ENCODE results near the gene GPBP1. TPM values are rescaled to one million over a fixed set of nuclear protein-coding genes. Genes with fewer than 3 reads are reported as not detected.
"Not testable (repeated sequence)": the region's sequence is repeated elsewhere in the genome, so short reads cannot be mapped to it uniquely, and the experiment has no call there.

Gene GPBP1
- total RNA-seq, 6 donors from 2014 or later = 50.0 to 131 (median 55.3) TPM

GRCh38 chr5:57190593-57190992 is 16.7 kb downstream of the GPBP1 start:
- WGBS, 2 donors = 85 to 96% methylated on average over 2 of the region's 2 CpGs
- Histone ChIP-seq H3K27me3 (no peaks in the 10 kb centered on the region), H3K4me3 (no peak overlapping the region), H3K9me3 (no peaks in the 10 kb centered on the region), H3K27ac (no peak overlapping the region), H3K36me3 (peaks cover 0 to 19% (median 4%) of the 10 kb centered on the region in 4 donors), H3K4me1 (peaks cover 38 to 58% (median 52%) of the 10 kb centered on the region in 4 donors)
- TF ChIP-seq EP300 (IDR thresholded peaks at IDR 0.05) = no peak
- TF ChIP-seq POLR2AphosphoS5 (IDR thresholded peaks at IDR 0.05) = no peak
- no peak for ATAC-seq (ENCODE audit: low FRiP score in 2 of 2)
- DNase-seq = no peak

GRCh38 chr5:57191163-57191562 is 17.3 kb downstream of the GPBP1 start:
- no peaks in the 10 kb centered on the region for H3K9me3 ChIP-seq
- H3K27me3 ChIP-seq = no peaks in the 10 kb centered on the region
- H3K4me1 ChIP-seq = peaks cover 32 to 52% (median 47%) of the 10 kb centered on the region in 4 donors
- no peak overlapping the region for H3K4me3 ChIP-seq
- ATAC-seq (ENCODE audit: low FRiP score in 2 of 2) (no peak), DNase-seq (no peak)
- TF ChIP-seq EP300 (IDR thresholded peaks at IDR 0.05) = no peak
- H3K36me3 ChIP-seq = peaks cover 0 to 19% (median 4%) of the 10 kb centered on the region in 4 donors
- H3K27ac ChIP-seq = no peak overlapping the region
- 93 to 97% methylated on average over 5 of the region's 5 CpGs for WGBS, 2 donors

DNA sequence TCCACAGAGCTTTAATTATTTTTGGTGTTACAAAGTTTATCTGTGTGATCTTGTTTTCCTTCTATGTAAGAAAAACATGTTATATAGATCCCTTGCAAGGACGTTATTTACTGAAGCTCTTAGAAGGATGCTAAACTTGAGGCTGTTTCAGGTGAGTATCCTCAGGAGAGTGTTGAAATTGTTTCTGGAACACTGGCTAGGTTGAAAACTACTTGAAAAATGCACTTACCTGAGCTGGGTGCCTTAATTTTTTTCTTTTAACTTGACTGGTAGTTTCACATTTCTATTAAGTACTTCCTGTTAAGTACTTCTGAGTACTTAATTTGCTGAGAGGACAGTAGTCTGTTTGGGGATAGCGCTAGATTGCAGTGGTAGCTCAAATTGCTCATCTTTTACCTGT is 18.1 kb downstream of the GPBP1 start:
- no peak overlapping the region for H3K27ac ChIP-seq
- no peaks in the 10 kb centered on the region for H3K27me3 ChIP-seq
- ATAC-seq (ENCODE audit: low FRiP score in 2 of 2) (no peak), DNase-seq (no peak)
- no peak overlapping the region for H3K4me3 ChIP-seq
- peaks cover 0 to 19% (median 7%) of the 10 kb centered on the region in 4 donors for H3K36me3 ChIP-seq
- WGBS, 2 donors = 70 to 76% methylated on average over 2 of the region's 2 CpGs
- no peaks in the 10 kb centered on the region for H3K9me3 ChIP-seq
- TF ChIP-seq POLR2A (IDR thresholded peaks at IDR 0.05) = no peak
- TF ChIP-seq, protein P1, sequence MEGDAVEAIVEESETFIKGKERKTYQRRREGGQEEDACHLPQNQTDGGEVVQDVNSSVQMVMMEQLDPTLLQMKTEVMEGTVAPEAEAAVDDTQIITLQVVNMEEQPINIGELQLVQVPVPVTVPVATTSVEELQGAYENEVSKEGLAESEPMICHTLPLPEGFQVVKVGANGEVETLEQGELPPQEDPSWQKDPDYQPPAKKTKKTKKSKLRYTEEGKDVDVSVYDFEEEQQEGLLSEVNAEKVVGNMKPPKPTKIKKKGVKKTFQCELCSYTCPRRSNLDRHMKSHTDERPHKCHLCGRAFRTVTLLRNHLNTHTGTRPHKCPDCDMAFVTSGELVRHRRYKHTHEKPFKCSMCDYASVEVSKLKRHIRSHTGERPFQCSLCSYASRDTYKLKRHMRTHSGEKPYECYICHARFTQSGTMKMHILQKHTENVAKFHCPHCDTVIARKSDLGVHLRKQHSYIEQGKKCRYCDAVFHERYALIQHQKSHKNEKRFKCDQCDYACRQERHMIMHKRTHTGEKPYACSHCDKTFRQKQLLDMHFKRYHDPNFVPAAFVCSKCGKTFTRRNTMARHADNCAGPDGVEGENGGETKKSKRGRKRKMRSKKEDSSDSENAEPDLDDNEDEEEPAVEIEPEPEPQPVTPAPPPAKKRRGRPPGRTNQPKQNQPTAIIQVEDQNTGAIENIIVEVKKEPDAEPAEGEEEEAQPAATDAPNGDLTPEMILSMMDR (IDR thresholded peaks at IDR 0.05) = no peak
- no peak for TF ChIP-seq POLR2AphosphoS5 (IDR thresholded peaks at IDR 0.05)
- TF ChIP-seq EP300 (IDR thresholded peaks at IDR 0.05) = no peak
- peaks cover 24 to 44% (median 40%) of the 10 kb centered on the region in 4 donors for H3K4me1 ChIP-seq

DNA sequence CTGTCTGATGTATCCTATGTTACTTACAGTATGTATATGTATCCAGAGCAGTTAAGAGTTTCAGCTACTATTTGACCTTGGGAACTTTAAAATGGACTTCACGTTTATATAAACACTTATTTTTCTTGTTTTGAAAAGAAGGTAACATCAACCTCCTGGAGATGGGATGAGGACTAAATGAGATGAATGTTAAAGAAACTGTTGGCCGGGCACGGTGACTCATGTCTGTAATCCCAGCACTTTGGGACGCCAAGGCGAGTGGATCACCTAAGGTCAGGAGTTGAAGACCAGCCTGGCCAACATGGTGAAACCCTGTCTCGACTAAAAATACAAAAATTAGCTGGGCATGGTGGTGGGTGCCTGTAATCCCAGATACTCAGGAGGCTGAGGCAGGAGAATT is 19.0 kb downstream of the GPBP1 start:
- ATAC-seq (ENCODE audit: low FRiP score in 2 of 2); H3K9me3 ChIP-seq; H3K4me3 ChIP-seq; H3K27ac ChIP-seq; DNase-seq; H3K27me3 ChIP-seq: not testable (repeated sequence)
- 91% methylated on average over 6 of the region's 6 CpGs for WGBS, 2 donors
- peaks cover 0 to 19% (median 7%) of the 10 kb centered on the region in 4 donors for H3K36me3 ChIP-seq
- peaks cover 18 to 35% (median 31%) of the 10 kb centered on the region in 4 donors for H3K4me1 ChIP-seq

GRCh38 chr5:57193757-57194413 is 20.0 kb downstream of the GPBP1 start:
- no peak for ATAC-seq (ENCODE audit: low FRiP score in 2 of 2)
- H3K27ac ChIP-seq = no peak overlapping the region
- WGBS, 2 donors = 85 to 92% methylated on average over 3 of the region's 3 CpGs
- no peak for DNase-seq
- H3K9me3 ChIP-seq = no peaks in the 10 kb centered on the region
- H3K27me3 ChIP-seq = no peaks in the 10 kb centered on the region
- peaks cover 0 to 19% (median 7%) of the 10 kb centered on the region in 4 donors for H3K36me3 ChIP-seq
- peaks cover 9 to 26% (median 22%) of the 10 kb centered on the region in 4 donors for H3K4me1 ChIP-seq
- TF ChIP-seq POLR2A (IDR thresholded peaks at IDR 0.05) (no peak), POLR2AphosphoS5 (IDR thresholded peaks at IDR 0.05) (no peak), EP300 (IDR thresholded peaks at IDR 0.05) (no peak)
- TF ChIP-seq, protein P1 (IDR thresholded peaks at IDR 0.05) = no peak
- no peak overlapping the region for H3K4me3 ChIP-seq

DNA sequence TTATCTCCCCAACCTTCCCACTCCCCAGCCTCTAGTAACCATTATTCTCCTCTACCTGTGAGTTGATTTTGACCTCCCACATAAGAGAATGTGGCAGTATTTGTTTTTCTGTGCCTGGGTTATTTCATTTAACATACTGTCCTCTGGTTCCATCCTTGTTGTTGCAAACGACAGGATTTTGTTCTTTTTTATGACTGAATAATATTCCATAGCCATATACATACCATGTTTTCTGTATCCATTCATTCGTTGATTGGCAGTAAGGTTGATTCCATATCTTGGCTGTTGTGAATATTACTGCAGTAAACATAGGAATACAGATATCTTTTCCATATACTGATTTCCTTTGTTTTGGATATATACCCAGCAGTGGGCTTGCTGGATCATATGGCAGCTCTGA is 20.8 kb downstream of the GPBP1 start:
- ATAC-seq (ENCODE audit: low FRiP score in 2 of 2) (no peak), DNase-seq (no peak)
- H3K36me3 ChIP-seq = peaks cover 0 to 19% (median 5%) of the 10 kb centered on the region in 4 donors
- 99 to 100% methylated on average over 2 of the region's 2 CpGs for whole genome bisulfite sequencing, 2 donors
- H3K4me3 ChIP-seq = no peak overlapping the region
- no peak overlapping the region for H3K27ac ChIP-seq
- peaks cover 14 to 24% (median 22%) of the 10 kb centered on the region in 4 donors for H3K4me1 ChIP-seq
- H3K9me3 ChIP-seq = no peaks in the 10 kb centered on the region
- TF ChIP-seq POLR2AphosphoS5 (IDR thresholded peaks at IDR 0.05) (no peak), POLR2A (IDR thresholded peaks at IDR 0.05) (no peak), EP300 (IDR thresholded peaks at IDR 0.05) (no peak)
- no peaks in the 10 kb centered on the region for H3K27me3 ChIP-seq

GRCh38 chr5:57195060-57195459 is 21.2 kb downstream of the GPBP1 start:
- DNase-seq (no peak), ATAC-seq (ENCODE audit: low FRiP score in 2 of 2) (no peak)
- H3K27ac ChIP-seq = no peak overlapping the region
- H3K9me3 ChIP-seq = no peaks in the 10 kb centered on the region
- H3K27me3 ChIP-seq = no peaks in the 10 kb centered on the region
- peaks cover 0 to 19% (median 5%) of the 10 kb centered on the region in 4 donors for H3K36me3 ChIP-seq
- H3K4me1 ChIP-seq = peaks cover 14 to 22% (median 21%) of the 10 kb centered on the region in 4 donors
- TF ChIP-seq, protein P1 (IDR thresholded peaks at IDR 0.05) = no peak
- no peak for TF ChIP-seq POLR2AphosphoS5 (IDR thresholded peaks at IDR 0.05)
- TF ChIP-seq POLR2A (IDR thresholded peaks at IDR 0.05) = no peak
- TF ChIP-seq EP300 (IDR thresholded peaks at IDR 0.05) = no peak
- 71 to 75% methylated on average over 2 of the region's 2 CpGs for WGBS, 2 donors
- no peak overlapping the region for H3K4me3 ChIP-seq
